ENCODE results near the gene EPB41L4A.

The EPB41L4A gene

GRCh38 chr5:112382886-112383285 is 36.2 kb downstream of the EPB41L4A start:
- TF ChIP-seq CTCF (IDR thresholded peaks at IDR 0.05): no peak
- TF ChIP-seq ZFX (IDR thresholded peaks at IDR 0.05; ENCODE audit: borderline replicate concordance): no peak
- H3K27ac ChIP-seq: no peak overlapping the region

GRCh38 chr5:112381521-112381920 is 37.6 kb downstream of the EPB41L4A start:
- TF ChIP-seq ZFX (IDR thresholded peaks at IDR 0.05; ENCODE audit: borderline replicate concordance) (no peak), CTCF (IDR thresholded peaks at IDR 0.05) (no peak)
- no peak overlapping the region for H3K27ac ChIP-seq

GRCh38 chr5:112379542-112380325 is 39.3 kb downstream of the EPB41L4A start:
- no peak for TF ChIP-seq ZFX (IDR thresholded peaks at IDR 0.05; ENCODE audit: borderline replicate concordance)
- TF ChIP-seq CTCF (IDR thresholded peaks at IDR 0.05): no peak
- H3K27ac ChIP-seq: no peak overlapping the region

GRCh38 chr5:112374818-112375217 is 44.3 kb downstream of the EPB41L4A start:
- no peak for TF ChIP-seq ZFX (IDR thresholded peaks at IDR 0.05; ENCODE audit: borderline replicate concordance)
- TF ChIP-seq CTCF (IDR thresholded peaks at IDR 0.05): no peak
- no peak overlapping the region for H3K27ac ChIP-seq

GRCh38 chr5:112374356-112374755 is 44.7 kb downstream of the EPB41L4A start:
- H3K27ac ChIP-seq: no peak overlapping the region

GRCh38 chr5:112373885-112374284 is 45.2 kb downstream of the EPB41L4A start:
- H3K27ac ChIP-seq: no peak overlapping the region
- TF ChIP-seq ZFX (IDR thresholded peaks at IDR 0.05; ENCODE audit: borderline replicate concordance) (no peak), CTCF (IDR thresholded peaks at IDR 0.05) (no peak)

More at GRCh38 chr5:112374356-112374755, 44.7 kb downstream of the EPB41L4A start:
- TF ChIP-seq ZFX (IDR thresholded peaks at IDR 0.05; ENCODE audit: borderline replicate concordance): no peak
- TF ChIP-seq CTCF (IDR thresholded peaks at IDR 0.05): no peak

GRCh38 chr5:112372543-112372942 is 46.5 kb downstream of the EPB41L4A start:
- H3K27ac ChIP-seq: no peak overlapping the region
- TF ChIP-seq CTCF (IDR thresholded peaks at IDR 0.05) (no peak), ZFX (IDR thresholded peaks at IDR 0.05; ENCODE audit: borderline replicate concordance) (no peak)
